DMS 273 treated with DMSO at 0.1 percent for 48 hours (cell line): ENCODE results near the gene KCNQ1OT1.

Experiments
- DNase-seq: peaks from one replicate; lab custom pipeline; 2025; lab: John Stamatoyannopoulos, UW

The KCNQ1OT1 gene

GRCh38 chr11:2570841-2571597, 128.8 kb downstream of the KCNQ1OT1 start:
- DNase-seq: no peak

- no peak for DNase-seq
Measured at GRCh38 chr11:2570211-2570811, 129.5 kb downstream of the KCNQ1OT1 start.

- DNase-seq: no peak
Measured at GRCh38 chr11:2569731-2570210, 130.0 kb downstream of the KCNQ1OT1 start.

- DNase-seq: no peak
Measured at GRCh38 chr11:2569321-2569721, 130.5 kb downstream of the KCNQ1OT1 start.

GRCh38 chr11:2567026-2567671, 132.6 kb downstream of the KCNQ1OT1 start:
- DNase-seq: no peak

GRCh38 chr11:2566223-2567025, 133.4 kb downstream of the KCNQ1OT1 start:
- DNase-seq: no peak

- DNase-seq: no peak
Measured at GRCh38 chr11:2565447-2566222, 134.2 kb downstream of the KCNQ1OT1 start.

- DNase-seq: no peak
Measured at GRCh38 chr11:2564588-2565425, 135.0 kb downstream of the KCNQ1OT1 start.

- no peak for DNase-seq
Measured at GRCh38 chr11:2564008-2564530, 135.7 kb downstream of the KCNQ1OT1 start.

- DNase-seq: no peak
Measured at GRCh38 chr11:2563213-2564007, 136.4 kb downstream of the KCNQ1OT1 start.

- DNase-seq: no peak
Measured at GRCh38 chr11:2562890-2563212, 136.9 kb downstream of the KCNQ1OT1 start.

- DNase-seq: no peak
Measured at GRCh38 chr11:2561696-2562581, 137.9 kb downstream of the KCNQ1OT1 start.

GRCh38 chr11:2559527-2560311, 140.1 kb downstream of the KCNQ1OT1 start:
- no peak for DNase-seq

- DNase-seq: no peak
Measured at GRCh38 chr11:2558861-2559526, 140.8 kb downstream of the KCNQ1OT1 start.

GRCh38 chr11:2558397-2558796, 141.4 kb downstream of the KCNQ1OT1 start:
- DNase-seq: no peak
